Pancreas (tissue), 10 donors: ENCODE measurements around the gene TRIM62. TPM values are rescaled to one million over a fixed set of nuclear protein-coding genes. Genes with fewer than 3 reads are reported as not detected.

Experiments
- ATAC-seq, 4 donors: fragments of 200-7000 bp; cut with Tn5 transposase; one replicate each; pipeline versions ENCODE4 v1.8.0 to v1.9.1; 2020; ENCODE audit warnings: mild to moderate bottlenecking in 4 of 4, moderate library complexity in 4 of 4
- DNase-seq, 6 donors: peaks; one replicate each; pipeline ENCODE4 v3.0.0-alpha.2; 2020
- FAIRE-seq: peaks from 2 replicates; lab custom pipeline; 2012; peaks lifted over from hg19 to GRCh38; lab: Jason Lieb, UNC
- H3K27ac ChIP-seq, 4 donors: fragments of 200-600 bp; sonication (generic); 1 replicate in 3 of 4; 2 replicates in 1 of 4; pipeline versions ENCODE4 v1.5.0 to v1.8.0; 2020
- H3K27me3 ChIP-seq, 4 donors: fragments of 200-600 bp; one replicate each; pipeline ENCODE4 v1.8.0; 2021
- H3K36me3 ChIP-seq, 3 donors: fragments of 200-600 bp; sonication (generic) in 1 of 3; one replicate each; pipeline versions ENCODE4 v1.5.0 to v1.8.0; 2020 to 2021
- H3K4me1 ChIP-seq, 3 donors: fragments of 200-600 bp; one replicate each; pipeline ENCODE4 v1.8.0; 2021
- H3K4me3 ChIP-seq, 4 donors: fragments of 200-600 bp; sonication (generic) in 2 of 4; one replicate each; pipeline versions ENCODE4 v1.5.0 to v1.8.0; 2020 to 2021
- H3K9me3 ChIP-seq, 4 donors: fragments of 200-600 bp; one replicate each; pipeline ENCODE4 v1.8.0; 2021
- WGBS, 2 donors: extraction: QIAGEN DNeasy Blood & Tissue Kit; methylation state at CpG; one replicate each; pipeline ENCODE4 v1.1.7; 2013; 5-methylcytosine and 5-hydroxymethylcytosine counted together
- intact Hi-C, 3 donors: fragments of 100-400 bp; cut with DNase I; formaldehyde crosslinking; loops; one replicate each; pipeline versions ENCODE4 v1.11.1 to v1.14.2; 2022
- polyA plus RNA-seq, 2 donors: library from polyadenylated mRNA; stranded (reverse); fragments of 200-250 nt; gene quantifications; one replicate each; pipeline ENCODE4 v1.2.3, GENCODE V29; 2013
- total RNA-seq, 6 donors: library from RNA; stranded (reverse); fragmentation: NEBNext Ultra II Directional in 4 of 6; extraction: Animal tissue kit (Norgen Biotek cat#: 25700) in 4 of 6; gene quantifications; one replicate each; pipeline versions ENCODE4 v1.2.1 to v1.2.4, GENCODE V29; 2021 to 2023
- TF ChIP-seq, protein P1 (sequence below), 4 donors: fragments of 200-600 bp; sonication (generic) in 3 of 4; IDR thresholded peaks; one replicate each; pipeline versions ENCODE4 v1.5.0 to v1.8.0; 2021; ENCODE audit warnings: antibody characterized with exemption in 4 of 4
- donor health status: healthy with polysubstance abuse.
- donor health status: DM: no; HTN: no; CAD: no; lungs with moderate emphysema.
- donor health status: DM: no; HTN: no; CAD: no.
- donor health status: control.
- donor health status: control.
- donor health status: Bipolar disorder and iron deficiency.
- donor health status: DM: yes; HTN: yes; CAD: no.
- donor health status: DM: no; HTN: no; CAD: no.
- donor health status: DM: no; HTN: no; CAD: no.
- donor health status: DM: yes; HTN: yes; CAD: no.

The TRIM62 gene
- total and polyA plus RNA-seq, 8 donors = 1.6 to 4.3 (median 2.7) TPM

DNA sequence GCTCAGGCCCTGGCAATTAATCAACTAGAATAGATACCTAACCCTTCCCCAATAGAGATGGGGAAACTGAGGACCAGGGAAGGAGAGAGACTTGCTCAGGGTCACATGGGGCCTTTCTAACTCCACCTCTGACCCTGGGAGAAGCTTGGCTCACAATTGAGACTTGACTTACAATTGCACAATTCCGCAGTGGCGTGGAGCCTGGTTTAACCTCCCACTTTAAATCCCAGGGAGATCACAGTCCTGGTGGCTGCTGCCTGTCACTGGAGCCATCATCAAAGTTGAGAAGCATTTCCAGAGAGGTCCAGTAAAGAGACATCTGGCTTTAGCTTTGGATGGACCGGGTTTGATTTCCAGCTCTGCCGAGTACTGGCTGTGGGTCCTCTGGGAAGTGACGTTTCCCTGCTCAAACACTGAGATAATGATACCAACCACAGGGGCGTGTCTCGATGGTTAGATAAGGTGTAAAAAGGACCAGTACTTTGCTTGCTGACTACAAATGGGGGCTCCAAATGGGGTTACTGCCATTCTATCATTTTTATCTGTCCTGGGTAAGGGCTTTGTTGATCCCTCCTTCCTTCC is 39.3 kb downstream of the TRIM62 start:
- H3K36me3 ChIP-seq = no peaks in the 10 kb centered on the region
- H3K4me3 ChIP-seq = no peak overlapping the region
- ATAC-seq = peak in 1 of 4 donors; percentile 29
- TF ChIP-seq, protein P1, sequence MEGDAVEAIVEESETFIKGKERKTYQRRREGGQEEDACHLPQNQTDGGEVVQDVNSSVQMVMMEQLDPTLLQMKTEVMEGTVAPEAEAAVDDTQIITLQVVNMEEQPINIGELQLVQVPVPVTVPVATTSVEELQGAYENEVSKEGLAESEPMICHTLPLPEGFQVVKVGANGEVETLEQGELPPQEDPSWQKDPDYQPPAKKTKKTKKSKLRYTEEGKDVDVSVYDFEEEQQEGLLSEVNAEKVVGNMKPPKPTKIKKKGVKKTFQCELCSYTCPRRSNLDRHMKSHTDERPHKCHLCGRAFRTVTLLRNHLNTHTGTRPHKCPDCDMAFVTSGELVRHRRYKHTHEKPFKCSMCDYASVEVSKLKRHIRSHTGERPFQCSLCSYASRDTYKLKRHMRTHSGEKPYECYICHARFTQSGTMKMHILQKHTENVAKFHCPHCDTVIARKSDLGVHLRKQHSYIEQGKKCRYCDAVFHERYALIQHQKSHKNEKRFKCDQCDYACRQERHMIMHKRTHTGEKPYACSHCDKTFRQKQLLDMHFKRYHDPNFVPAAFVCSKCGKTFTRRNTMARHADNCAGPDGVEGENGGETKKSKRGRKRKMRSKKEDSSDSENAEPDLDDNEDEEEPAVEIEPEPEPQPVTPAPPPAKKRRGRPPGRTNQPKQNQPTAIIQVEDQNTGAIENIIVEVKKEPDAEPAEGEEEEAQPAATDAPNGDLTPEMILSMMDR (IDR thresholded peaks at IDR 0.05) = no peak
- no peaks in the 10 kb centered on the region for H3K9me3 ChIP-seq
- intact Hi-C loops = no loop called here
- DNase-seq = no peak
- no peaks in the 10 kb centered on the region for H3K4me1 ChIP-seq
- no peak for FAIRE-seq
- no peaks in the 10 kb centered on the region for H3K27me3 ChIP-seq
- 72 to 78% methylated on average over 7 of the region's 7 CpGs for WGBS, 2 donors
- H3K27ac ChIP-seq = no peak overlapping the region

DNA sequence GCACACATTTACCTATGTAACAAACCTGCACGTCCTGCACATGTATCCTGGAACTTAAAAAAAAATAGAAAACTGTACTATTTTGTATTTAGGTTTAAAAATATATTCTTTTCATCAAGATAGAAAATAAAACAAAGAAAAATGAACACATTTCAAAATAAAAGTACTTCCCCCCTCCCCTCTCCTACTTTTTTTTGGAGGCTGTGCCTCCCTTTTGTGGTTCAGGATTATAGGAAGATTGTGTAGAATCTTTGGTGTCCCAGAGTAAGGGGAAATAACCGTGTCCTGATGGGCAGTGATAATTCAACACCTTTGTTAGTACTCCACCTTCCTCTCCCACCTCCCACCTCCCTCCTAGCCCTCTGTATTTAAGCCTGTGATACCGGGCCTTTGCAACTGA is 40.1 kb downstream of the TRIM62 start:
- Histone ChIP-seq H3K4me1 (no peaks in the 10 kb centered on the region), H3K36me3 (no peaks in the 10 kb centered on the region), H3K27me3 (no peaks in the 10 kb centered on the region), H3K4me3 (no peak overlapping the region), H3K27ac (no peak overlapping the region), H3K9me3 (no peaks in the 10 kb centered on the region)
- intact Hi-C loops = no loop called here
- 44 to 60% methylated on average over 3 of the region's 3 CpGs for WGBS, 2 donors
- ATAC-seq = no peak
- no peak for DNase-seq
- no peak for FAIRE-seq
- TF ChIP-seq, protein P1 (IDR thresholded peaks at IDR 0.05) = no peak

DNA sequence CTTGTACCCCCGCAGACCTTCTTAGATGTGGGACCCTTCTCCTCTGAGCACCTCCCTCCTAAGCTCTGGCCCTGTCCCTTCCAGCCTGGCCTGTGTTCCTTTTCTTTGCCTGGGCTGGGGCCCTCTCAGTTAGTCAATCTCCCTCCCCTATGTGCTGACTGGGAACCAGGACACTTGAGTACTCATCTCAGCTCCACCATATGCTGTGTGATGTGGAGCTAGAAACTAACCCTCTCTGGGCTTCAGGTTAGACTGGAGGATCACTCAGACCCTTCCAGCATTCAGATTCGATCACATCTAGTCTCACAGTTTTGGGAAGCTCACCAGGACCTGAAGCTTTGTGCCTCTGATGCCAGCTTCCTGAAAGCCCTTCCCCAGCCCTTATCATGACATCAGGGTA is 40.6 kb downstream of the TRIM62 start:
- ATAC-seq = no peak
- no peaks in the 10 kb centered on the region for H3K4me1 ChIP-seq
- TF ChIP-seq, protein P1 (IDR thresholded peaks at IDR 0.05) = no peak
- no peak for DNase-seq
- no peaks in the 10 kb centered on the region for H3K27me3 ChIP-seq
- no peaks in the 10 kb centered on the region for H3K9me3 ChIP-seq
- H3K27ac ChIP-seq = no peak overlapping the region
- H3K4me3 ChIP-seq = no peak overlapping the region
- no peak for FAIRE-seq
- H3K36me3 ChIP-seq = no peaks in the 10 kb centered on the region
- intact Hi-C loops = no loop called here
- 75 to 84% methylated on average over 2 of the region's 2 CpGs for WGBS, 2 donors

DNA sequence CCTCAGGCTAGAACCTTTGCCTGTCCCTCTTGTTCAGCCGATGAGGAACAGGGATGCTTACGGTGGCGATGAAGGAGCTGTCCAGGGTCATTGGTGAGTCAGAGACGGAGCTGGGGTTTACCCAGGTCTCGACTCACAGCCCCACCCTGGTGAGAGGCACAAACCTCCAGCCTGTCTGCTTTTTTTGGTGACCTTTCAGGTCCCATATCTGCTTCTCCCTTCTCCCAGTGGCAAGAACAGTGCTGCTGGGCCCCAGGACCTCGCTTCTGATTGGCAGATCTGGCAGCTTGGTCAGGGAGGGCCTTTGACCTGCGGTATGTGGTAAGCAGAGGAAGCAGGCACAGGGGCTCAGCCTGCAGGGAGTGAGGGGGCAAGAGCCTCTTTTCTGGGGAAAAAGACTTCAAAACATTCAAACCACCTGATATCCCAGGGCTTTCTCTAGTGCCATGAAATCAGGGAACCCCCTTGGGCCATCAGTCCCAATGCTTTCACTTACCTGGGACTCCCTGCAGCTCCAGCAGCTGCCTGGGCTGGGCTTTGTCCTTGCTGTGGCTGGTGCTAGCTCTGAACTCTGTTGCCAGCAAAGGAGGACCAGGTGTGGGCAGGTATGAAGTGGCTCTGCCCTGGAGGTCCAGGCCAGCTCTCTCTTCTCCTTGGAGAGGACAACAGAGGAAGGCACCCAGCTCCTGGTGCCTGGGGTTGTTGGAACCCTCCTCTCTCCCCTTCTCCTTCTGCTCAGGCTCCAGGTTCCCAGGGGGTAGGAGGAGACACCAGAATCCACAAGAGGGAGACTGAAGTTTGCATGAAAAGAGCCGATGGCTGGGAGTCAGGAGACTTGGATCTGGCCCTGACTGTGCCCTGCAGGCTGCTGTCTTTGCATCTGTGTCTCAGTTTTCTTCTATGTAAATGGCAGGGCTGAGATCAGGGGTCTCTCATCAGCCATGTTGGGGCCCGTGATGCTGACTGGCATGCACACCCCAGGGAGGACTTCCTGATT is 41.4 kb downstream of the TRIM62 start:
- TF ChIP-seq, protein P1 (IDR thresholded peaks at IDR 0.05) = no peak
- ATAC-seq (no peak), DNase-seq (no peak), FAIRE-seq (no peak)
- no peaks in the 10 kb centered on the region for H3K36me3 ChIP-seq
- WGBS, 2 donors = 76% methylated on average over 9 of the region's 9 CpGs
- intact Hi-C loops = no loop called here
- no peaks in the 10 kb centered on the region for H3K27me3 ChIP-seq
- H3K27ac ChIP-seq = no peak overlapping the region
- H3K4me1 ChIP-seq = no peaks in the 10 kb centered on the region
- H3K9me3 ChIP-seq = no peaks in the 10 kb centered on the region
- H3K4me3 ChIP-seq = no peak overlapping the region
